ENCODE results near the gene DNAJC12.

The DNAJC12 gene

GRCh38 chr10:67760272-67760671, 77.7 kb downstream of the DNAJC12 start:
- DNase-seq: no peak

Data from NCI-H510A (cell line).